NB4 (cell line): ENCODE data around the gene KCNC1.
A peak's percentile ranks its signal among the peaks of the same experiment; 100 is the strongest.

Experiments used
- DNase-seq: peaks from one replicate; pipeline ENCODE4 v3.0.0; 2010; ENCODE audit warnings: low read depth
- H3K4me3 ChIP-seq: one replicate; pipeline ENCODE4 v1.5.1; 2011; ENCODE audit warnings: mild to moderate bottlenecking, low read depth, low read length, moderate library complexity
- MYC ChIP-seq: IDR thresholded peaks from 2 replicates; pipeline ENCODE4 v1.6.1; 2011; ENCODE audit warnings: low read depth, low read length
- POLR2A ChIP-seq: IDR thresholded peaks from 2 replicates; pipeline ENCODE4 v1.6.1; 2011; ENCODE audit warnings: mild to moderate bottlenecking; ENCODE audit not compliant: insufficient read length; ENCODE audit errors: extremely low read depth
- TF ChIP-seq, protein P1 (sequence below): IDR thresholded peaks from 2 replicates; pipeline ENCODE4 v1.6.1; 2011; ENCODE audit warnings: low read depth, low read length
- TF ChIP-seq, protein P2 (sequence below): IDR thresholded peaks from one replicate; pipeline ENCODE4 v1.5.1; 2012; ENCODE audit warnings: low read depth, low read length

Gene KCNC1

DNA sequence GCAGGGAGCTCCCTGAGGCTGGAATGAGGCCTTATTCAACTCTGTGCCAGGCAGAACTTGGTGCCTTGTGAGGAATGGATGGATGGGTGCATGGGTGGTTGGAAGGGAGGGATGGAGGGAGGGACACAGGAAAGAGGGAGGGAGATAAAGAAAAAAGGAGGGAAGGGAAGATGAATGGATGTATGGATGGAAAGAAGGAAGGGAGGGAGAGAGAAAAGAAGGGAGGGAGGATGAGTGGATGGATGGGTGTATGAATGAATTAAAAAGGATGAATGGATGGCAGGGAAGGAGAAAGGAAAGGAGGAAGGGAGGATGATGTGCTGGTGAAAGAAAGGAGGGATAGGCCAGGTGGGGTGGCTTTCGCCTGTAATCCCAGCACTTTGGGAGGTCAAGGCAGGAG lies 34.6 kb downstream of the KCNC1 start:
- DNase-seq, result no peak
- H3K4me3 ChIP-seq, result no peak overlapping the region
- TF ChIP-seq, protein P1, sequence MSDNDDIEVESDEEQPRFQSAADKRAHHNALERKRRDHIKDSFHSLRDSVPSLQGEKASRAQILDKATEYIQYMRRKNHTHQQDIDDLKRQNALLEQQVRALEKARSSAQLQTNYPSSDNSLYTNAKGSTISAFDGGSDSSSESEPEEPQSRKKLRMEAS, result no peak
- no peak for TF ChIP-seq POLR2A
- TF ChIP-seq, protein P2, sequence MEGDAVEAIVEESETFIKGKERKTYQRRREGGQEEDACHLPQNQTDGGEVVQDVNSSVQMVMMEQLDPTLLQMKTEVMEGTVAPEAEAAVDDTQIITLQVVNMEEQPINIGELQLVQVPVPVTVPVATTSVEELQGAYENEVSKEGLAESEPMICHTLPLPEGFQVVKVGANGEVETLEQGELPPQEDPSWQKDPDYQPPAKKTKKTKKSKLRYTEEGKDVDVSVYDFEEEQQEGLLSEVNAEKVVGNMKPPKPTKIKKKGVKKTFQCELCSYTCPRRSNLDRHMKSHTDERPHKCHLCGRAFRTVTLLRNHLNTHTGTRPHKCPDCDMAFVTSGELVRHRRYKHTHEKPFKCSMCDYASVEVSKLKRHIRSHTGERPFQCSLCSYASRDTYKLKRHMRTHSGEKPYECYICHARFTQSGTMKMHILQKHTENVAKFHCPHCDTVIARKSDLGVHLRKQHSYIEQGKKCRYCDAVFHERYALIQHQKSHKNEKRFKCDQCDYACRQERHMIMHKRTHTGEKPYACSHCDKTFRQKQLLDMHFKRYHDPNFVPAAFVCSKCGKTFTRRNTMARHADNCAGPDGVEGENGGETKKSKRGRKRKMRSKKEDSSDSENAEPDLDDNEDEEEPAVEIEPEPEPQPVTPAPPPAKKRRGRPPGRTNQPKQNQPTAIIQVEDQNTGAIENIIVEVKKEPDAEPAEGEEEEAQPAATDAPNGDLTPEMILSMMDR, result no peak
- TF ChIP-seq MYC, result no peak

DNA sequence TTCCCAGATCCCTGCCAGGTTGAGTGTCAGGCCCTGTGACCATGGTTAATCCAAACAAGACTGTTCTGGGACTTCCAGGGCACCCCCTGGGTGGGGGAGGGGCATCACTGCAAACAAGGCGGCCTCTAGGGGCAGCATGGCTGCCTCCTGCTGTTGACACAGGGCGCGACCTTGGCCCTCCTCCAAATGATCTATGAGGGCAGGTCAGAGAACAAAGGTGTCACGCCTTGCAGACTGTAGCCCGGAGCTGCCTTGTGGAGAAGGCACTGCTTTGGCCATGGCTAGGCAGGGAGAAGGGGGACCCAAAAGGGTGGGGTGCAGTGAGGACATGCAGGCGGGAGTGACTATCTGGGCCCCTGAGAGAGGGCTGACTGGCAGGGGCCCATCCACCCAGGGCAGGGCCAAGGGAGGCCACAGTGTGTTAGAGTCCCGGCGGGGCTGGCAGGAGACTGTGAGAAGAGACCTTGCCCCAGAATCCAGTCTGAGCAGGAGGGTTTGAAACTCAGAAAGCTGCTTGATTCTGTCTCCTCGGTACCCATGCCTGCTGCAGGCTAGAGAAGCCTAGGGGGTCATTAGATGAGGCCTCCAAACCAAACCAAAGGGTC lies 35.6 kb downstream of the KCNC1 start:
- no peak overlapping the region for H3K4me3 ChIP-seq
- DNase-seq, result peak; percentile 19
- no peak for TF ChIP-seq POLR2A
- TF ChIP-seq, protein P2, result peak; percentile 17

DNA sequence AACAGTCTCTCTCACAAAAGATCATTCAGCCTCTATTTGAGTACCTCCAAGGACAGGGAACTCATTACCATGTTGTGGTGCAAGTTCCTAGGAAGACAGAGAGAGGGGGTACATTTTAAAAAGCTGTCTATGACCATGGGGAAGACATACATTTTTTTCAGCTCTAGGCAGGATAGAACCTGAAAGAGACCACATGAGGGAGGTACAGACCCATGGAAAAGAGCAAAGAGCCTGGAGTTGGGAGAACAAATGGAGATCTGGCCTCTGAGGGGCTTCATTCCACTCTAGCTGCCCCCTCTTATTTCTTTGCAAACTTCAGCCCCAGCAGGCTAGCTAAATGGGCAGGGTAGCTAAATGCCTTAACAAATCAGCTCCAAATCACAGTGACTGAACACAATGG lies 36.3 kb downstream of the KCNC1 start:
- DNase-seq, result no peak
- H3K4me3 ChIP-seq, result no peak overlapping the region
- TF ChIP-seq, protein P2, result no peak
- TF ChIP-seq, protein P1, result no peak
- no peak for TF ChIP-seq MYC
- no peak for TF ChIP-seq POLR2A

DNA sequence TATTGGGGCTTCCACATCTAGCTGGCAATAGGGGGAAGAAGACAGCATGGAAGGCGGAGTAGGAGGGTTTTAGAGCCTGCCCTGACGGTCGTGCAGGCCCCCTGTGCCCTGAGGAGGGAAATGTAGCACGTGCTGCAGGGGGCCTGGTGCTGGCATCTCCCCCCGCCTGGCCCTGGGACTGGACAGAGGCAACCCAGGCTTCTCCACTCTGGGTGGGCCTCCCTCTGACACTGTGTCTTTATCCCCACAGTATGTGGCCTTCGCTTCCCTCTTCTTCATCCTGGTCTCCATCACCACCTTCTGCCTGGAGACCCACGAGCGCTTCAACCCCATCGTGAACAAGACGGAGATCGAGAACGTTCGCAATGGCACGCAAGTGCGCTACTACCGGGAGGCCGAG lies 36.8 kb downstream of the KCNC1 start:
- TF ChIP-seq, protein P1, result no peak
- TF ChIP-seq POLR2A, result no peak
- TF ChIP-seq, protein P2, result no peak
- TF ChIP-seq MYC, result no peak
- no peak overlapping the region for H3K4me3 ChIP-seq
- no peak for DNase-seq

DNA sequence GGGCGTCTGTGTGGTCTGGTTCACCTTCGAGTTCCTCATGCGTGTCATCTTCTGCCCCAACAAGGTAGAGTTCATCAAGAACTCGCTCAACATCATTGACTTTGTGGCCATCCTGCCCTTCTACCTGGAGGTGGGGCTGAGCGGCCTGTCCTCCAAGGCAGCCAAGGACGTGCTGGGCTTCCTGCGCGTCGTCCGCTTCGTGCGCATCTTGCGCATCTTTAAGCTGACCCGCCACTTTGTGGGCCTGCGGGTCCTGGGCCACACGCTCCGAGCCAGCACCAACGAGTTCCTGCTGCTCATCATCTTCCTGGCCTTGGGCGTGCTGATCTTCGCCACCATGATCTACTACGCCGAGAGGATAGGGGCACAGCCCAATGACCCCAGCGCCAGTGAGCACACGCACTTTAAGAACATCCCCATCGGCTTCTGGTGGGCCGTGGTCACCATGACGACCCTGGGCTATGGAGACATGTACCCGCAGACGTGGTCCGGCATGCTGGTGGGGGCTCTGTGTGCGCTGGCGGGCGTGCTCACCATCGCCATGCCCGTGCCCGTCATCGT lies 37.3 kb downstream of the KCNC1 start:
- DNase-seq, result no peak
- TF ChIP-seq POLR2A, result no peak
- TF ChIP-seq, protein P2, result no peak
- TF ChIP-seq MYC, result no peak
- TF ChIP-seq, protein P1, result no peak
- no peak overlapping the region for H3K4me3 ChIP-seq
